MM.1S (cell line): ENCODE results near the gene FOXL1.

Source experiments
- EZH2 ChIP-seq: fragments of 300-600 bp; sonication (generic); optimal IDR thresholded peaks from 2 replicates; pipeline ENCODE3; 2017; ENCODE audit warnings: low read depth, mild to moderate bottlenecking, antibody characterized with exemption, low read length, mixed read lengths
- TF ChIP-seq, protein P1 (sequence below): fragments of 300-600 bp; sonication (generic); IDR thresholded peaks from 2 replicates; pipeline ENCODE4 v1.5.1; 2016; ENCODE audit warnings: antibody characterized with exemption, low read length, mixed read lengths

- TF ChIP-seq, protein P1, sequence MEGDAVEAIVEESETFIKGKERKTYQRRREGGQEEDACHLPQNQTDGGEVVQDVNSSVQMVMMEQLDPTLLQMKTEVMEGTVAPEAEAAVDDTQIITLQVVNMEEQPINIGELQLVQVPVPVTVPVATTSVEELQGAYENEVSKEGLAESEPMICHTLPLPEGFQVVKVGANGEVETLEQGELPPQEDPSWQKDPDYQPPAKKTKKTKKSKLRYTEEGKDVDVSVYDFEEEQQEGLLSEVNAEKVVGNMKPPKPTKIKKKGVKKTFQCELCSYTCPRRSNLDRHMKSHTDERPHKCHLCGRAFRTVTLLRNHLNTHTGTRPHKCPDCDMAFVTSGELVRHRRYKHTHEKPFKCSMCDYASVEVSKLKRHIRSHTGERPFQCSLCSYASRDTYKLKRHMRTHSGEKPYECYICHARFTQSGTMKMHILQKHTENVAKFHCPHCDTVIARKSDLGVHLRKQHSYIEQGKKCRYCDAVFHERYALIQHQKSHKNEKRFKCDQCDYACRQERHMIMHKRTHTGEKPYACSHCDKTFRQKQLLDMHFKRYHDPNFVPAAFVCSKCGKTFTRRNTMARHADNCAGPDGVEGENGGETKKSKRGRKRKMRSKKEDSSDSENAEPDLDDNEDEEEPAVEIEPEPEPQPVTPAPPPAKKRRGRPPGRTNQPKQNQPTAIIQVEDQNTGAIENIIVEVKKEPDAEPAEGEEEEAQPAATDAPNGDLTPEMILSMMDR: no peak
- TF ChIP-seq EZH2: no peak
Measured at GRCh38 chr16:86540894-86541293, 37.5 kb upstream of the FOXL1 start.
